DND-41 (cell line): ENCODE measurements around the gene AAGAB.

Source experiments
- EZH2 ChIP-seq: IDR thresholded peaks from 3 replicates; pipeline ENCODE4 v1.6.1; 2012; ENCODE audit warnings: borderline replicate concordance, low read depth, mild to moderate bottlenecking, moderate library complexity, low read length, inconsistent platforms; ENCODE audit not compliant: severe bottlenecking
- TF ChIP-seq, protein P1 (sequence below): IDR thresholded peaks from 2 replicates; pipeline ENCODE4 v1.5.1; 2012; ENCODE audit warnings: borderline replicate concordance, low read length, moderate library complexity, mild to moderate bottlenecking; ENCODE audit not compliant: poor library complexity, severe bottlenecking; ENCODE audit errors: extremely low read depth

DNA sequence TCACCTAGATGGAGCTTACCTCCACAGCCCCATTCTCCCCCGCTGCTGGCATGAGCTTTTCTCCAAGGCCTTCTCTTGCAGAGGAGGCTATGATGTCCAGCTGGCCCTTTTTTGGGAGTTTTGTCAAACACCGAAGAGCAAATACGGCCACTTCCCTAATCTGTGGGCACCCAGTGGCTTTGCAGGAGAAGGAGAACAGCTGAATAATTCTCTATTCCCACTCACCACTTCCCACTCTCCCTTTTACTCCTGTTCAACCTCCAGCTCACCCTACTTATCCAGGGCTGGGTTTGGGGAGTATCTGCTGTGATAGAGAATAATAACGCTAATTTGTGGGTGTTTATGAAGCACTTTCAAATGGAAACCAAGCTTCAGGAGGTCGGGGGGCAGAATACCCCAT lies 93.0 kb downstream of the AAGAB start:
- TF ChIP-seq, protein P1, sequence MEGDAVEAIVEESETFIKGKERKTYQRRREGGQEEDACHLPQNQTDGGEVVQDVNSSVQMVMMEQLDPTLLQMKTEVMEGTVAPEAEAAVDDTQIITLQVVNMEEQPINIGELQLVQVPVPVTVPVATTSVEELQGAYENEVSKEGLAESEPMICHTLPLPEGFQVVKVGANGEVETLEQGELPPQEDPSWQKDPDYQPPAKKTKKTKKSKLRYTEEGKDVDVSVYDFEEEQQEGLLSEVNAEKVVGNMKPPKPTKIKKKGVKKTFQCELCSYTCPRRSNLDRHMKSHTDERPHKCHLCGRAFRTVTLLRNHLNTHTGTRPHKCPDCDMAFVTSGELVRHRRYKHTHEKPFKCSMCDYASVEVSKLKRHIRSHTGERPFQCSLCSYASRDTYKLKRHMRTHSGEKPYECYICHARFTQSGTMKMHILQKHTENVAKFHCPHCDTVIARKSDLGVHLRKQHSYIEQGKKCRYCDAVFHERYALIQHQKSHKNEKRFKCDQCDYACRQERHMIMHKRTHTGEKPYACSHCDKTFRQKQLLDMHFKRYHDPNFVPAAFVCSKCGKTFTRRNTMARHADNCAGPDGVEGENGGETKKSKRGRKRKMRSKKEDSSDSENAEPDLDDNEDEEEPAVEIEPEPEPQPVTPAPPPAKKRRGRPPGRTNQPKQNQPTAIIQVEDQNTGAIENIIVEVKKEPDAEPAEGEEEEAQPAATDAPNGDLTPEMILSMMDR, result no peak
- TF ChIP-seq EZH2, result no peak
